ENCODE measurements around the gene ICAM2.

- TF ChIP-seq CTCF (IDR thresholded peaks at IDR 0.05; ENCODE audit: low read depth, low read length, poor library complexity, severe bottlenecking) (no peak), EZH2phosphoT487 (IDR thresholded peaks at IDR 0.05; ENCODE audit: borderline replicate concordance, low read length) (no peak)
Measured at GRCh38 chr17:64001763-64002529, 18.5 kb downstream of the ICAM2 start.
